Astrocyte of the cerebellum (primary cell): ENCODE measurements around the gene SNX25.

Source experiments
- DNase-seq: peaks from one replicate; pipeline ENCODE4 v3.0.0-alpha.2; 2011; ENCODE audit warnings: low read depth
- H3K4me3 ChIP-seq: 2 replicates; pipeline ENCODE4 v1.5.1; 2011; ENCODE audit warnings: mild to moderate bottlenecking, low read depth, low read length, moderate library complexity
- CTCF ChIP-seq: IDR thresholded peaks from 2 replicates; pipeline ENCODE4 v1.5.1; 2012; ENCODE audit warnings: low read length, low read depth, moderate library complexity, mild to moderate bottlenecking; ENCODE audit errors: missing control alignments
- in situ Hi-C: cut with HindIII; loops from 2 replicates; pipeline ENCODE4 v1.10.0; 2017; ENCODE audit warnings: low sequenced_read_pairs

Gene SNX25

GRCh38 chr4:185374573-185374972 lies 165.2 kb downstream of the SNX25 start:
- in situ Hi-C loops, result no loop called here
- TF ChIP-seq CTCF, result no peak
- H3K4me3 ChIP-seq, result no peak overlapping the region
- no peak for DNase-seq

GRCh38 chr4:185378264-185378663 lies 168.9 kb downstream of the SNX25 start:
- no peak for TF ChIP-seq CTCF
- H3K4me3 ChIP-seq, result no peak overlapping the region
- in situ Hi-C loops, result no loop called here
- DNase-seq, result no peak

GRCh38 chr4:185379326-185380295 lies 170.2 kb downstream of the SNX25 start:
- TF ChIP-seq CTCF, result no peak
- no peak overlapping the region for H3K4me3 ChIP-seq
- no peak for DNase-seq
- in situ Hi-C loops, result no loop called here

- no peak overlapping the region for H3K4me3 ChIP-seq
- TF ChIP-seq CTCF, result no peak
- DNase-seq, result no peak
- in situ Hi-C loops, result no loop called here
Observed at GRCh38 chr4:185380320-185380719, 170.9 kb downstream of the SNX25 start.

GRCh38 chr4:185381288-185382196 lies 172.1 kb downstream of the SNX25 start:
- no peak for DNase-seq

More at GRCh38 chr4:185381288-185382196, 172.1 kb downstream of the SNX25 start:
- in situ Hi-C loops, result no loop called here
- TF ChIP-seq CTCF, result no peak
- no peak overlapping the region for H3K4me3 ChIP-seq
